ENCODE measurements around the gene EIF4G3. TPM values are rescaled to one million over a fixed set of nuclear protein-coding genes. Genes with fewer than 3 reads are reported as not detected.

Gene EIF4G3
- polyA plus RNA-seq, 1 of the 3 experiments (the other 2 are of a cell fraction) = 32.0 TPM

GRCh38 chr1:21114431-21114830 is 62.3 kb downstream of the EIF4G3 start:
- Histone ChIP-seq H3K9ac (no peak overlapping the region), H3K9me2 (no peaks in the 10 kb centered on the region), H3F3A (replicated peaks; ENCODE audit: insufficient read depth) (no peaks in the 10 kb centered on the region), H3K79me2 (ENCODE audit: insufficient read depth) (peaks cover 68% of the 10 kb centered on the region; the same call in 1 of the 2 replicates), H4K20me1 (ENCODE audit: insufficient read depth) (peaks cover 4% of the 10 kb centered on the region; the same call in 1 of the 2 replicates), H3K4me1 (ENCODE audit: control insufficient read depth in 1 of 2, insufficient read depth in 2 of 2, low read depth in 1 of 2, low read length in 1 of 2) (peaks cover 0 to 5% of the 10 kb centered on the region in 2 experiments; a peak in 2 of 4 replicates), H3K36me3 (replicated peaks in 1 of 2; ENCODE audit: control insufficient read depth in 1 of 2, insufficient read depth in 2 of 2, low read length in 1 of 2) (peaks cover 0 to 7% of the 10 kb centered on the region in 2 experiments), H3K9me3 (no peaks in the 10 kb centered on the region), H3K4me3 (ENCODE audit: low read depth in 2 of 2, low read length in 1 of 2) (no peak overlapping the region), H2AFZ (ENCODE audit: low read depth) (no peak overlapping the region), H3K27ac (ENCODE audit: low read depth in 2 of 2, low read length in 1 of 2) (no peak overlapping the region), H3K4me2 (no peak overlapping the region), H3K27me3 (ENCODE audit: insufficient read depth) (no peaks in the 10 kb centered on the region)
- CTCF ChIA-PET = interaction anchor here (1.5 to 1.6 kb wide), 2 partner anchors 13 to 111 kb away, joined by 3 to 4 read pairs; no protein-coding TSS in a partner anchor
- WGBS (ENCODE audit: low lambda C conversion rate) = 93% methylated on average over 4 of the region's 4 CpGs
- DNase-seq = no peak
- POLR2A ChIA-PET = no interaction called here
- TF ChIP-seq REST (IDR thresholded peaks at IDR 0.05; ENCODE audit: low read depth, low read length) = no peak
- TF ChIP-seq YY1 (IDR thresholded peaks at IDR 0.05; ENCODE audit: low read depth) = no peak
- no peak for TF ChIP-seq FOXM1 (IDR thresholded peaks at IDR 0.05; ENCODE audit: low read depth)
- no peak for TF ChIP-seq ELF1 (IDR thresholded peaks at IDR 0.05)
- TF ChIP-seq, protein P1, sequence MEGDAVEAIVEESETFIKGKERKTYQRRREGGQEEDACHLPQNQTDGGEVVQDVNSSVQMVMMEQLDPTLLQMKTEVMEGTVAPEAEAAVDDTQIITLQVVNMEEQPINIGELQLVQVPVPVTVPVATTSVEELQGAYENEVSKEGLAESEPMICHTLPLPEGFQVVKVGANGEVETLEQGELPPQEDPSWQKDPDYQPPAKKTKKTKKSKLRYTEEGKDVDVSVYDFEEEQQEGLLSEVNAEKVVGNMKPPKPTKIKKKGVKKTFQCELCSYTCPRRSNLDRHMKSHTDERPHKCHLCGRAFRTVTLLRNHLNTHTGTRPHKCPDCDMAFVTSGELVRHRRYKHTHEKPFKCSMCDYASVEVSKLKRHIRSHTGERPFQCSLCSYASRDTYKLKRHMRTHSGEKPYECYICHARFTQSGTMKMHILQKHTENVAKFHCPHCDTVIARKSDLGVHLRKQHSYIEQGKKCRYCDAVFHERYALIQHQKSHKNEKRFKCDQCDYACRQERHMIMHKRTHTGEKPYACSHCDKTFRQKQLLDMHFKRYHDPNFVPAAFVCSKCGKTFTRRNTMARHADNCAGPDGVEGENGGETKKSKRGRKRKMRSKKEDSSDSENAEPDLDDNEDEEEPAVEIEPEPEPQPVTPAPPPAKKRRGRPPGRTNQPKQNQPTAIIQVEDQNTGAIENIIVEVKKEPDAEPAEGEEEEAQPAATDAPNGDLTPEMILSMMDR (IDR thresholded peaks at IDR 0.05) = no peak
- no peak for TF ChIP-seq SIN3A (IDR thresholded peaks at IDR 0.05; ENCODE audit: borderline replicate concordance, low read depth, low read length)

DNA sequence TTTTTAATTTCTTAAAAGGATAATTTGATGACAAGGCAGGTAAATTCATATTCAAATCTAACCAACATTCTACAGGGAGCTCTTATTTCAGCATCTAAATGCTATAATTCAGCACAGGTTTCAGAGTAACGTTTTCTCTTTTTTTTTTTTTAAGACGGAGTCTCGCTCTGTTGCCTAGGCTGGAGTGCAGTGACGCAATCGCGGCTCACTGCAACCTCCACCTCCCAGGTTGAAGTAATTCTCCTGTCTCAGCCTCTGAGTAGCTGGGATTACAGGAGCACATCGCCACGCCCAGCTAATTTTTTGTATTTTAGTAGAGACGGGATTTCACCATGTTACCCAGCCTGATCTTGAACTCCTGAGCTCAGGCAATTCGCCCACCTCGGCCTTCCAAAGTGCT is 66.5 kb downstream of the EIF4G3 start:
- DNase-seq = no peak
- POLR2A ChIA-PET = interaction anchor here (0.6 kb wide), 1 partner anchor 29 kb away, joined by 4 read pairs; no protein-coding TSS in a partner anchor
- TF ChIP-seq, protein P1 (IDR thresholded peaks at IDR 0.05) = no peak
- no peak for TF ChIP-seq PBX3 (IDR thresholded peaks at IDR 0.05)
- no peak for TF ChIP-seq FOSL2 (IDR thresholded peaks at IDR 0.05; ENCODE audit: borderline replicate concordance, low read depth)
- TF ChIP-seq, protein P2, sequence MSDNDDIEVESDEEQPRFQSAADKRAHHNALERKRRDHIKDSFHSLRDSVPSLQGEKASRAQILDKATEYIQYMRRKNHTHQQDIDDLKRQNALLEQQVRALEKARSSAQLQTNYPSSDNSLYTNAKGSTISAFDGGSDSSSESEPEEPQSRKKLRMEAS (IDR thresholded peaks at IDR 0.05; ENCODE audit: low read depth) = no peak
- TF ChIP-seq NFIC (IDR thresholded peaks at IDR 0.05; ENCODE audit: borderline replicate concordance) = no peak
- TF ChIP-seq JUND (IDR thresholded peaks at IDR 0.05) = no peak
- TF ChIP-seq MXI1 (IDR thresholded peaks at IDR 0.05; ENCODE audit: low read depth, low read length) = no peak
- TF ChIP-seq RXRA (IDR thresholded peaks at IDR 0.05; ENCODE audit: borderline replicate concordance, low read depth) = no peak
- no peak for TF ChIP-seq GATA2 (CRISPR knock-in tag; IDR thresholded peaks at IDR 0.05)
- no peak for TF ChIP-seq REST (IDR thresholded peaks at IDR 0.05; ENCODE audit: low read depth, low read length)

More for the DNA sequence above, 66.5 kb downstream of the EIF4G3 start:
- no peaks in the 10 kb centered on the region for H3K9me2 ChIP-seq
- 99% methylated on average over 11 of the region's 11 CpGs for WGBS (ENCODE audit: low lambda C conversion rate)
- no peaks in the 10 kb centered on the region for H3K27me3 ChIP-seq (ENCODE audit: insufficient read depth)
- no peak overlapping the region for H3K27ac ChIP-seq (ENCODE audit: low read depth in 2 of 2, low read length in 1 of 2)
- no peak overlapping the region for H3K4me3 ChIP-seq (ENCODE audit: low read depth in 2 of 2, low read length in 1 of 2)
- CTCF ChIA-PET = no interaction called here
- H2AFZ ChIP-seq (ENCODE audit: low read depth) = no peak overlapping the region
- peaks cover 4% of the 10 kb centered on the region; the same call in 1 of the 2 replicates for H4K20me1 ChIP-seq (ENCODE audit: insufficient read depth)
- H3F3A ChIP-seq (replicated peaks; ENCODE audit: insufficient read depth) = no peaks in the 10 kb centered on the region
- H3K36me3 ChIP-seq (replicated peaks in 1 of 2; ENCODE audit: control insufficient read depth in 1 of 2, insufficient read depth in 2 of 2, low read length in 1 of 2) = peaks cover 0 to under 1% of the 10 kb centered on the region in 2 experiments
- H3K9me3 ChIP-seq = no peaks in the 10 kb centered on the region
- H3K4me2 ChIP-seq = no peak overlapping the region
- H3K79me2 ChIP-seq (ENCODE audit: insufficient read depth) = peaks cover 41% of the 10 kb centered on the region; the same call in 1 of the 2 replicates
- no peak overlapping the region for H3K9ac ChIP-seq
- H3K4me1 ChIP-seq (ENCODE audit: control insufficient read depth in 1 of 2, insufficient read depth in 2 of 2, low read depth in 1 of 2, low read length in 1 of 2) = peaks cover 0 to 5% of the 10 kb centered on the region in 2 experiments; a peak in 2 of 4 replicates
